GM23338 (cell line): ENCODE results near the gene OR4D11. TPM values are rescaled to one million over a fixed set of nuclear protein-coding genes. Genes with fewer than 3 reads are reported as not detected.
"Not testable (repeated sequence)": the region's sequence is repeated elsewhere in the genome, so short reads cannot be mapped to it uniquely, and the experiment has no call there.

Experiments
- ATAC-seq: fragments of 200-7000 bp; cut with Tn5 transposase; 3 replicates; pipeline ENCODE4 v1.9.1; 2020
- DNase-seq: peaks from one replicate; pipeline ENCODE4 v3.0.0-alpha.2; 2015; ENCODE audit warnings: low spot score
- H2AFZ ChIP-seq: fragments of 200-600 bp; sonication (generic); 2 replicates; pipeline ENCODE4 v1.8.0; 2016; ENCODE audit warnings: antibody characterized with exemption, mild to moderate bottlenecking, moderate library complexity
- H3F3A ChIP-seq: fragments of 200-600 bp; sonication (generic); replicated peaks from 2 replicates; pipeline ENCODE4 v1.8.0; 2017; ENCODE audit warnings: antibody characterized with exemption, mixed run types, low read depth
- H3K27ac ChIP-seq: fragments of 200-600 bp; sonication (generic); 2 replicates; pipeline ENCODE4 v1.6.1; 2016; ENCODE audit warnings: low read depth
- H3K27me3 ChIP-seq: fragments of 200-600 bp; sonication (generic); 2 replicates; pipeline ENCODE4 v1.8.0; 2016; ENCODE audit warnings: mild to moderate bottlenecking, mixed run types, moderate library complexity; ENCODE audit not compliant: insufficient read depth
- H3K36me3 ChIP-seq: fragments of 200-600 bp; sonication (generic); 2 replicates; pipeline ENCODE4 v1.8.0; 2016; ENCODE audit warnings: mild to moderate bottlenecking; ENCODE audit not compliant: insufficient read depth
- H3K4me1 ChIP-seq: fragments of 200-600 bp; sonication (generic); 2 replicates; pipeline ENCODE4 v1.8.0; 2016; ENCODE audit warnings: mild to moderate bottlenecking, moderate library complexity; ENCODE audit not compliant: insufficient read depth
- H3K4me2 ChIP-seq: fragments of 200-600 bp; sonication (generic); 2 replicates; pipeline ENCODE4 v1.7.1; 2017; ENCODE audit warnings: mixed run types
- H3K4me3 ChIP-seq: fragments of 200-600 bp; sonication (generic); 2 replicates; pipeline ENCODE4 v1.6.1; 2016; ENCODE audit warnings: mixed run types
- H3K79me2 ChIP-seq: fragments of 200-600 bp; sonication (generic); replicated peaks from 2 replicates; pipeline ENCODE4 v1.8.0; 2017; ENCODE audit warnings: mild to moderate bottlenecking; ENCODE audit not compliant: insufficient read depth
- H3K9me2 ChIP-seq: fragments of 200-600 bp; sonication (generic); 2 replicates; pipeline ENCODE4 v1.8.0; 2017; ENCODE audit not compliant: insufficient read depth
- H4K20me1 ChIP-seq: fragments of 200-600 bp; sonication (generic); replicated peaks from 2 replicates; pipeline ENCODE4 v1.8.0; 2017; ENCODE audit warnings: mild to moderate bottlenecking; ENCODE audit not compliant: insufficient read depth
- H3K27ac Mint-ChIP-seq: 2 replicates; pipeline ENCODE4 v1.8.0; 2020; ENCODE audit warnings: inconsistent platforms, mild to moderate bottlenecking, moderate library complexity, mixed read lengths
- H3K27me3 Mint-ChIP-seq: 3 replicates; pipeline ENCODE4 v1.8.0; 2022; ENCODE audit warnings: low read depth, mild to moderate bottlenecking, moderate library complexity, mixed read lengths, inconsistent platforms; ENCODE audit not compliant: insufficient read depth, poor library complexity
- H3K36me3 Mint-ChIP-seq: 3 replicates; pipeline ENCODE4 v1.8.0; 2021; ENCODE audit warnings: low read depth, mild to moderate bottlenecking, inconsistent platforms, moderate library complexity, mixed read lengths
- H3K4me1 Mint-ChIP-seq: 3 replicates; pipeline ENCODE4 v1.8.0; 2020; ENCODE audit warnings: mild to moderate bottlenecking, inconsistent platforms, mixed read lengths
- H3K4me3 Mint-ChIP-seq: 3 replicates; pipeline ENCODE4 v1.8.0; 2021; ENCODE audit warnings: moderate library complexity, mild to moderate bottlenecking, inconsistent platforms, mixed read lengths
- H3K9me3 Mint-ChIP-seq: 3 replicates; pipeline ENCODE4 v1.8.0; 2020; ENCODE audit warnings: moderate library complexity, mild to moderate bottlenecking, inconsistent platforms, mixed read lengths
- CREB1 ChIP-seq: fragments of 250-450 bp; sonication (Bioruptor Pico); IDR thresholded peaks from 2 replicates; pipeline ENCODE4 v1.5.0; 2020; ENCODE audit warnings: low read depth, mild to moderate bottlenecking, moderate library complexity
- CTCF ChIP-seq, 2 experiments: fragments of 200-600 bp in 1 of 2; sonication (generic) in 1 of 2; conservative IDR thresholded peaks; 2 replicates each; pipeline versions ENCODE4 v1.5.1 to v1.6.1; 2016 to 2017; ENCODE audit warnings: antibody characterized with exemption in 2 of 2, low read depth in 2 of 2, mild to moderate bottlenecking in 2 of 2, moderate library complexity in 1 of 2
- EZH2 ChIP-seq: fragments of 200-600 bp; sonication (generic); IDR thresholded peaks from one replicate; pipeline ENCODE4 v1.8.0; 2017; ENCODE audit warnings: antibody characterized with exemption, mild to moderate bottlenecking, low read depth; ENCODE audit not compliant: unreplicated experiment
- EZH2phosphoT487 ChIP-seq: fragments of 200-600 bp; sonication (generic); IDR thresholded peaks from one replicate; pipeline ENCODE4 v1.8.1; 2018; ENCODE audit warnings: antibody characterized with exemption; ENCODE audit not compliant: unreplicated experiment
- JUNB ChIP-seq: IDR thresholded peaks from one replicate; pipeline ENCODE4 v1.6.1; 2016; ENCODE audit warnings: antibody characterized with exemption; ENCODE audit not compliant: unreplicated experiment
- NANOG ChIP-seq: IDR thresholded peaks from 2 replicates; pipeline ENCODE4 v1.6.1; 2016; ENCODE audit warnings: antibody characterized with exemption, borderline replicate concordance
- STAT1 ChIP-seq: IDR thresholded peaks from one replicate; pipeline ENCODE4 v1.6.1; 2016; ENCODE audit warnings: antibody characterized with exemption; ENCODE audit not compliant: unreplicated experiment
- ZNF114 ChIP-seq: fragments of 250-450 bp; sonication (Bioruptor Pico); IDR thresholded peaks from 2 replicates; pipeline ENCODE4 v1.5.0; 2020; ENCODE audit warnings: mild to moderate bottlenecking, moderate library complexity
- ZNF331 ChIP-seq: fragments of 250-450 bp; sonication (Bioruptor Pico); IDR thresholded peaks from 2 replicates; pipeline ENCODE4 v1.5.0; 2020; ENCODE audit warnings: low read depth, mild to moderate bottlenecking, moderate library complexity
- polyA plus RNA-seq: library from polyadenylated mRNA; unstranded; fragments of >200 nt; fragmentation: Nextera tagmentation; extraction: Ambion mirVana; gene quantifications from 2 replicates; pipeline ENCODE4 v1.2.1, GENCODE V29; 2016
- total RNA-seq: library from RNA; depleted of rRNA; stranded (reverse); fragments of >200 nt; shearing (Covaris generic); gene quantifications from 2 replicates; pipeline ENCODE4 v1.2.3, GENCODE V29; 2014
- TF ChIP-seq, protein P1 (sequence below): IDR thresholded peaks from 2 replicates; pipeline ENCODE4 v1.6.1; 2016; ENCODE audit warnings: antibody characterized with exemption
- TF ChIP-seq, protein P2 (sequence below): IDR thresholded peaks from one replicate; pipeline ENCODE4 v1.6.1; 2018; ENCODE audit warnings: antibody characterized with exemption; ENCODE audit not compliant: unreplicated experiment

Gene OR4D11
- total and polyA plus RNA-seq, 2 experiments from 2014 or later = not detected

- TF ChIP-seq, protein P1, sequence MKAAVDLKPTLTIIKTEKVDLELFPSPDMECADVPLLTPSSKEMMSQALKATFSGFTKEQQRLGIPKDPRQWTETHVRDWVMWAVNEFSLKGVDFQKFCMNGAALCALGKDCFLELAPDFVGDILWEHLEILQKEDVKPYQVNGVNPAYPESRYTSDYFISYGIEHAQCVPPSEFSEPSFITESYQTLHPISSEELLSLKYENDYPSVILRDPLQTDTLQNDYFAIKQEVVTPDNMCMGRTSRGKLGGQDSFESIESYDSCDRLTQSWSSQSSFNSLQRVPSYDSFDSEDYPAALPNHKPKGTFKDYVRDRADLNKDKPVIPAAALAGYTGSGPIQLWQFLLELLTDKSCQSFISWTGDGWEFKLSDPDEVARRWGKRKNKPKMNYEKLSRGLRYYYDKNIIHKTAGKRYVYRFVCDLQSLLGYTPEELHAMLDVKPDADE = no peak
- no peak for TF ChIP-seq JUNB
- TF ChIP-seq, protein P2, sequence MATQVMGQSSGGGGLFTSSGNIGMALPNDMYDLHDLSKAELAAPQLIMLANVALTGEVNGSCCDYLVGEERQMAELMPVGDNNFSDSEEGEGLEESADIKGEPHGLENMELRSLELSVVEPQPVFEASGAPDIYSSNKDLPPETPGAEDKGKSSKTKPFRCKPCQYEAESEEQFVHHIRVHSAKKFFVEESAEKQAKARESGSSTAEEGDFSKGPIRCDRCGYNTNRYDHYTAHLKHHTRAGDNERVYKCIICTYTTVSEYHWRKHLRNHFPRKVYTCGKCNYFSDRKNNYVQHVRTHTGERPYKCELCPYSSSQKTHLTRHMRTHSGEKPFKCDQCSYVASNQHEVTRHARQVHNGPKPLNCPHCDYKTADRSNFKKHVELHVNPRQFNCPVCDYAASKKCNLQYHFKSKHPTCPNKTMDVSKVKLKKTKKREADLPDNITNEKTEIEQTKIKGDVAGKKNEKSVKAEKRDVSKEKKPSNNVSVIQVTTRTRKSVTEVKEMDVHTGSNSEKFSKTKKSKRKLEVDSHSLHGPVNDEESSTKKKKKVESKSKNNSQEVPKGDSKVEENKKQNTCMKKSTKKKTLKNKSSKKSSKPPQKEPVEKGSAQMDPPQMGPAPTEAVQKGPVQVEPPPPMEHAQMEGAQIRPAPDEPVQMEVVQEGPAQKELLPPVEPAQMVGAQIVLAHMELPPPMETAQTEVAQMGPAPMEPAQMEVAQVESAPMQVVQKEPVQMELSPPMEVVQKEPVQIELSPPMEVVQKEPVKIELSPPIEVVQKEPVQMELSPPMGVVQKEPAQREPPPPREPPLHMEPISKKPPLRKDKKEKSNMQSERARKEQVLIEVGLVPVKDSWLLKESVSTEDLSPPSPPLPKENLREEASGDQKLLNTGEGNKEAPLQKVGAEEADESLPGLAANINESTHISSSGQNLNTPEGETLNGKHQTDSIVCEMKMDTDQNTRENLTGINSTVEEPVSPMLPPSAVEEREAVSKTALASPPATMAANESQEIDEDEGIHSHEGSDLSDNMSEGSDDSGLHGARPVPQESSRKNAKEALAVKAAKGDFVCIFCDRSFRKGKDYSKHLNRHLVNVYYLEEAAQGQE = no peak
- TF ChIP-seq CTCF (conservative IDR thresholded peaks at IDR 0.05; ENCODE audit: low read depth in 2 of 2) = no peak
- TF ChIP-seq ZNF114 (CRISPR knock-in tag) = no peak
- TF ChIP-seq ZNF331 (CRISPR knock-in tag) = no peak
- TF ChIP-seq EZH2phosphoT487 = no peak
- no peak for TF ChIP-seq STAT1
- no peak for TF ChIP-seq EZH2
- TF ChIP-seq NANOG = no peak
- no peak for TF ChIP-seq CREB1 (CRISPR knock-in tag)
Observed at GRCh38 chr11:59545179-59546020, 42.0 kb downstream of the OR4D11 start (continued).

DNA sequence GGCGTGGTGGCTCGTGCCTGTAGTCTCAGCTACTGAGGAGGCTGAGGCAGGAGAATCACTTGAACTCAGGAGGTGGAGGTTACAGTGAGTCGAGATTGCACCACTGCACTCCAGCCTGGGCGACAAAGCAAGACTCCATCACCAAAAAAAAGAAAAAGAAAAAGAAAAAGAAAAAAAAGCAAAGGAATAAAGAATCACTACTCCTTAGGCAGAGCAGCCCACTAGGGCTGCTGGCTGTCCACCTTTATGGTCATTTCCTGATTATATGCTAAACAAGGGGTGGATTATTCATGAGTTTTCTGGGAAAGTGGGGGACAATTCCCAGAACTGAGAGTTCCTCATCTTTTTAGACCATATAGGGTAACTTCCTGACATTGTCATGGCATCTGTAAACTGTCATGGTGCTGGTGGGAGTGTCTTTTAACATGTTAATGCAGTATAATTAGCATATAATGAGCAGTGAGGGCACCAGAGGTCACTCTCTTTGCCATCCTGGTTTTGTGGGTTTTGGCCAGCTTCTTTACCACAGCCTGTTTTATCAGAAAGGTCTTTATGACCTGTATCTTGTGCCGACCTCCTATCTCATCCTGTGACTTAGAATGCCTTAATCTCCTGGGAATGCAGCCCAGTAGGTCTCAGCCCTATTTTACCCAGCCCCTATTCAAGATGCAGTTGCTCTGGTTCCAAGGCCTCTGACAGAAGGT, 44.4 kb downstream of the OR4D11 start:
- not testable (repeated sequence) for H3K27ac Mint-ChIP-seq, H4K20me1 ChIP-seq, H3K4me1 ChIP-seq, H3K79me2 ChIP-seq, H3K9me2 ChIP-seq, ATAC-seq, H3K27me3 ChIP-seq, H3F3A ChIP-seq, H2AFZ ChIP-seq, H3K36me3 ChIP-seq
- peak; percentile 55 for DNase-seq
- Histone ChIP-seq H3K4me3 (0 out of 2 replicates have a peak overlapping the region, but pooled peaks have one; percentile 65), H3K27ac (peak overlapping the region; percentile 95), H3K4me2 (peak overlapping the region; percentile 80)
- Mint-ChIP-seq H3K36me3 (peaks cover 10% of the 10 kb centered on the region; the same call in 2 of the 3 replicates), H3K9me3 (peaks cover 12% of the 10 kb centered on the region; the same call in 2 of the 3 replicates), H3K4me3 (peak overlapping the region; percentile 33; the same call in 1 of the 3 replicates), H3K4me1 (peaks cover 16% of the 10 kb centered on the region), H3K27me3 (peaks cover 23% of the 10 kb centered on the region)
